M059J (cell line): ENCODE data around the gene IFFO2. TPM values are rescaled to one million over a fixed set of nuclear protein-coding genes. Genes with fewer than 3 reads are reported as not detected.
A peak's percentile ranks its signal among the peaks of the same experiment; 100 is the strongest.

ENCODE experiments used
- DNase-seq: peaks from one replicate; pipeline ENCODE4 v3.0.0-alpha.2; 2012; ENCODE audit warnings: low read depth
- total RNA-seq: library from RNA; depleted of rRNA; stranded (reverse); fragments of >200 nt; shearing (Covaris generic); gene quantifications from 2 replicates; pipeline ENCODE4 v1.2.3, GENCODE V29; 2014

IFFO2 gene
- total RNA-seq, 1 experiment from 2014 or later = 13.2 TPM

GRCh38 chr1:18950401-18951026, 6.0 kb downstream of the IFFO2 start:
- peak; percentile 46 for DNase-seq

GRCh38 chr1:18949686-18950400, 6.6 kb downstream of the IFFO2 start:
- DNase-seq = peak; percentile 47

DNA sequence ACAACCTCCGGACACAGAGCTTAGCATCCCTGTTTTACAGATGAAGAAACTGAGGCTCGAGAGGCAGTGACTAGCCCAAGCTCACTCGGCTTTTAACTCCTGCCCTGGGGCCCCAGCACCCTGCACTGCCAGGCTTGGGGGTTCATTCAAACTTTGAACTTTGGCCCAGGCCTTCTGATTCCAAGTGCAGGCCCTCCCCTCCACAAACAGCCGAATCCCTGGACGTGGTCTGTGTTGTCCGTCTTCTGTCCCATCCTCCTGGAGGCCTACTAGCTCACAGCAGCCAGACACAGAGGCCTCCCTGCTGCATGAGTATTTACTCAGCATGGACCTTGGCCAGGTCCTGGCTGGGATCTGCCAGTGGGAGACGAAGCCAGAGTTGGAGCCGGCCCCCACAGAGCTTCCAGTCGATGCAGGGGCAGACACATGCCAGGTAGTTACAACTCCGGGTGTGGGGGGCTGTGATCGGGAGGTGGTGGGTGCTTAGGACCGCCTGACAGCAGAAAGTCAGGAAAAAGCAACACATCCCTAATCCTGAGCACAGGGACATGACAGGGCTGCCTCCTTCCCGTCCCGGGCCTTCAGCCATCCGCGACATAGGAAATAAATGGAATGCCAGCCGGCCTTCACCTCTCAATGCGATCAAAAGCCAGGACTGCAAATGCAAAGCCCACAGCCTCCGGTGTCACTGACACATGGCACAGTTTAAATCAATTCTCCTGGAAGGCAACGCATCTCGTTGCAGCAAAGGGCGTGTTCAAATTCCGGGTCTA, 7.4 kb downstream of the IFFO2 start:
- peak; percentile 69 for DNase-seq

DNA sequence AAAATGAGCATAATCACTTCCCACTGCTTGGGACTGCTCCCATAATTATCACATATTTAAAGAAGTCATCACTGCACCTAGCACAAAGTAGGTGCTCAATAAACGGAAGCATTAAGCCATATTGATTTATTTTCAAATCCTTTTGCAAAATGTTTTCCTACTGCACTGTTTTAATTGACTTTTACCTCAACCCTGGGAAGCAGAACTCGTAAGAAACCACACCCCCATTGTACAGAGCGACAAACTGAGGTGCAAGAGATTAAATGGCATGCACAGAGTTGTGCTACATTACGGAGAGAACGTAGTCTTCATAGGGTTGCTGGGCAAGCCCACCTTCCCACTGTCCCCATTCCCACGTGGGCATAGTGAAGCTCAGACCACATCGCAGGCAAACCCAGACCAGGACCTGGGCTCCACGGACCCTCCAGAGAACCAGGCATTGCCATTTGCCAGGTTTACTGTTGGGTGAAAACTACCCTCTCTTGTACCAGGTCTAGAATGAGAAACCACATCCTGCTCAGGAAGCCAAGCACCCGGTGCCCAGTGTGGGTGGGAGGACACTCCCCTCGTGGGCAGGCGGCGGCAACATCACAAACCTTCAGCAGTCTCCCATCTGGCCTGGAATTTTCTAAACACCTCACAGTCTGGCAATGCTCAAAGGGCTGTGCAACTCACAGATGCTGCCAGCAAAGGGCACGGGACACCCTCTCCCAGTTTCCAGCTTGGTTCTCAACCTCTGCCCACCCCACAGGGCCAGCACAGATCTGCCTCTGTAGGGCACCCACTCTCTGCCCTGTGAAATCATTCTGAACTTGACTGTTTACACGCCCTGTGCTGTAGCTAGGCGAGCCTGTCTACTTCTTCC, 8.2 kb downstream of the IFFO2 start:
- peak; percentile 89 for DNase-seq

GRCh38 chr1:18947570-18947969, 8.9 kb downstream of the IFFO2 start:
- DNase-seq = no peak

GRCh38 chr1:18946550-18947381, 9.7 kb downstream of the IFFO2 start:
- peak; percentile 36 for DNase-seq

DNA sequence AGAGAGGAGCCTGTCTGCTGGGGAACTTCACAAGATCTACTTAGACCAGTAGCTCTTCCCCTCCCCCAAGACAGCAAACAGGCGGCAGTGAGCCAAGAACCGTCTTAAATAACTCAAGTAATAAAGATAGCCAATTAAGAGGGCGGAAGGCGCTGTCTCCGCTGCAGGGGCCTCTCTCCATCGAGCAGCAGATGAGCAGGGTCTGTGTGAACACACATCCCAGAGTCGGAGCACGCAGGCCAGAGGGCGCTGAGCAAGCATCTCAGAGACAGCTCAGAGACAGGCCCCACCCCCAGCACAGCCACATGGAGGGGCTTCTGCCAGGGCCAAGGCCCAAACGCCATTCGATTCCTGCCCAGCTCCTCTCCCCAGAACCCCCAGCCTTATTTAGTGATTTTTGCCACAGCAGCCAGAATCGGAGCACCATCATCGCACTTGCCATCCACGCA, 11.1 kb downstream of the IFFO2 start:
- DNase-seq = no peak

- no peak for DNase-seq
Observed at GRCh38 chr1:18944810-18945209, 11.7 kb downstream of the IFFO2 start.

DNA sequence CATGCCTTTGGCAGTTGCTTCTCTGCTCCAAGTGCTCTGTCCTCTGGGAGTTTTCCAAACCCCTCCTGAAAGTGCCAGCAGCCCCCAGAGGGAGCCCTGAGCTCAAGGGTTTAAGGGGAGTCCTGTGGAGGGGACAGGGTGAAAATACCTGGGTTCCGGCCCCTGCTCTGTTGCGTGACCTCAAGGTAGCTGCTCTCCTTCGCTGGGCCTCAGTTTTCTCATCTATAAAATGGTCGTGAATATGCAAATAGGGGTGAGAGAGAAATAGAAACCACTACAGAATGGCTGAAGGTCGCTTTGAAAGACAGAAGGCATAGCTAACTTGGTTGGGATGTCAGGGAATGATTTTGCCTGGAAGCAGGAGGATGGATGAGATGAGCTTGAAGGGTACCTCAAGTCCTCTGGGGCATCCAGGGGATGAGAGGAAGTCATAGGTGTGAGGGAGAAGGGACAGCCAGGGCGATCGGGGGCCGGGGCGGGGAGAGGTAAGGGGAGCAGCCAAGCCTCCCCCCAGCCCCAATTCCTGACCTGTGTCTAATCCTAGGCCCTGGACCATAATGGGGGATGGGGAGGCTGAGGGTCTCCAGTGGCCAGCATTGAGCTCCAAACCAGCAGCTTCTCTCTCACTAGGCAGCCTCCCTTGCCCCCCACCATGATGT, 12.4 kb downstream of the IFFO2 start:
- DNase-seq = no peak

GRCh38 chr1:18943162-18943561, 13.3 kb downstream of the IFFO2 start:
- DNase-seq = no peak

DNA sequence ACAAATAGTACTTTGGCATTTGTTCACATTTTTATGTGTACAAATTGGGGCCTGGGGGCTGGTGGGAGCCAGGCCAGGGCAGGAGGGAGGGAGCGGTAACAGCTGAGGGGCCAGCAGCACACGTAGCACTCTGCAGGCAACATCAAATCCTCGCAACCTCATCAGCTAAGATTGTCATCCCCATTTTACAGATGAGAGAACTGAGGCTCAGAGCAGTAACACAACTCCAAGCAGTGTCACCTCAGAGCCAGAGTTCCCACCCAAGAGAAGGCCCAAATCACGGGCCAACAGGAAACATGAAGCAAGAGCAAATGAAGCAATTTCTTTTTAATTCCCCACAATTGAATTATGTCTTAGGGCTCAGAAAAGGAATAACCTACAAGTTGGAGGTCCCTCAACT, 14.1 kb downstream of the IFFO2 start:
- DNase-seq = no peak

DNA sequence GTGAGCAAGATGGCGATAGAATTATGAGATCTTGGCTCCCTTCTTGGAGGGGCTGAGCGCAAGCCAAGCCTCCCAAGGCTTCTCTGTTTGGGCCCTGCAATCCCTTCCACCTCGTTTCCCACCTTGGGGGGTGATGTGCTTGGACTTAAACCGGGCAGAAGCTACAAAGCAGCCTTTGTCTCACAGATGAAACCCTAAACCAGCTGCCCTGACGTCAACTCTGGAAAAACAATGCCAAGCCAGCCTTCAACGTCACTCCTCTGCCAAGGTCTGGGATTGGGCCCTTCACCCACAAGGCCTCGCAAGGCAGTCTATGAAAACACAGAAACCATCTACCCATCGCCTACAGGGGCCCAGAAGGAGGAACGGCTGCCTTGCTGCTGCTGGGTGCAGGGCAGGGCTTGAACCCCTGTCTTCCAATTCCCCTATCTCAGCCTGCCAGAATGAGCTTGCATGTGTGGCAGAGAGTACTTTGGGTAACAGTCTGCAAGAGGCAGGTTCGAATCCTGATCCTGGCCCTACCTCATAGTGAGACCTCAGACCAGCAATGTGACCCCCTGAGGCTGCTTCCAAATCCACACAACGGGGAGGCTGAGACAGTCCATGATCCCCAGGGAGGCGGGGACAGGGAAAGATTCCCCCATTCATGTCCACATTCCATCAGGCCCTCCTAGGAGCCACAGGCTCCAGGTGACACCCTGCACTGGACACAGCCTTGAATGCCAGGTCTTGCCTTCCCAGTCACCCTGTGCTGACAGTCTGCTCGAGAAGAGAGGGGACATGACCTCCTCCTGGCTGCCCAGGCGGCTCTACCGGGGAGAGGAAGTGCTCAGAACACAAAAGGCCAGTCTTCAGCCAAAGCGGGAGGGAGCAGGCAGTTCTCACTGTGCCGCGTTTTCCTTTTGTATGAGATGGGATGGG, 15.0 kb downstream of the IFFO2 start:
- peak; percentile 88 for DNase-seq

- peak; percentile 58 for DNase-seq
Observed at GRCh38 chr1:18940303-18941020, 16.0 kb downstream of the IFFO2 start.

DNA sequence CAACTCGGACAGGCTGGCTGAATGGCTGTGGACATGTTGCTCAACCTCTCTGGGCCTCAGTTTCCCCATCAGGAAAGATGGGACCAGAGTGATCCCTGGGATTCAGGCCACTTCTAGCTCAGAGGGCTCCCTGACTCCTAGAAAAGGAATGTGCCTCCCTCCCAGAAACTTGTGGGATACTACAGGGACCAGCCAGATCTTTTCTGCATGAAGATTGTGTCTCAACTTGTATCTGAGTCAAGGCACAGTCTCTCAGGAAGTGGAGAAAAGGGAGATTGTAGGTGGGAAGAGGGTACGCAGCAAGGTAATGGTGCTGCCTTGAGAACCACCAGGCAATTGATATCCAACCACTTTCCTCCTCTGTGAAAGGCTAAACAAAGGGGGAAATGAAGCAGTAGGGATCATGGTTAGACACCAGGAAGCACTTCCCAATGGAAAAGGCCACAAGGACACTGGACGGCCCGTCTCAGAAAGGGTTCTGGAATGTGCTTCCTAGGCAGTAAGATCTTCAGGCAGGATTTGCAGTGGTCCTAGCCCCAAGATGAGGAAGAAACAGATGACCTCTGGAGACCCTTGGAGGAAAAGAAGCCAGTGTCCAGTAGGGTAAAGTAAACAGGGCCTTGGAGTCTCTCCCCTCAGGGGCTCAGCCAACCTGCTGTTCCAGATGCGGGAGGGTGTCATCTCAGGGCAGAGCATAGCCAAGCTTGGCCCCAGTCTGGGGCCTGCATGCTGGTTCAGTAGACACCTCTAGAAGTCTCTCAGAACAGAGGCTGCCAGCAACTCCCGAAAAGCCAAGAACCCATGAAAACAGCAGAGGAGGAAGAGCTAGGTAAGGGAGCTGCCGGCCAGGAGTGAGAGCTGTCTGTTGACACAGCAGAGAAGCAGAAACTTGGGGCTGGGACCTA, 16.8 kb downstream of the IFFO2 start:
- DNase-seq = peak; percentile 63

DNA sequence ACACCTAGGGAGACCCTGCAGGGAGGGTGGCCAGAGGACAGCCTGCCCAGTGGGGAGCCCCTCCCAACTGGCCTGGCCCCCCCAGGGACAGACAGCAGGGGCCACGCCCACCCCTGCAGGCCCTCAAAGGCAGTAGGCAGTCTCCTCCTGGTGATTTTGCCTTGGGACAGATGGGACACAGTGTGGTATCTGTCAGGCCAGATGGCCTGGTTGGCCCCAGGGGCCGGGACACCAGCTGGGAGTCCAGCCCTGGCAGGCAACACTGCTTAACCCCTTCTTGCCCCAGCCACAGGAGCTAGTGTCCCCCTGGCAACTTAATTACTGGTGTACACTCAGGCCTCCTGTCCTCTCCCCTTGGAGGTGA, 17.8 kb downstream of the IFFO2 start:
- peak; percentile 47 for DNase-seq

- peak; percentile 78 for DNase-seq
Observed at GRCh38 chr1:18938008-18938706, 18.3 kb downstream of the IFFO2 start.

GRCh38 chr1:18937539-18937938, 18.9 kb downstream of the IFFO2 start:
- DNase-seq = no peak
